Gastroesophageal sphincter (tissue), 3 donors: ENCODE measurements around the gene FLT3.

Experiments used
- CTCF ChIP-seq, 4 experiments: fragments of 200-600 bp in 2 of 4; fragments of 450-650 bp in 2 of 4; sonication (generic) in 1 of 4; IDR thresholded peaks; one replicate each; pipeline ENCODE4 v1.5.1; 2017 to 2019; ENCODE audit warnings: antibody characterized with exemption in 4 of 4, mild to moderate bottlenecking in 2 of 4, moderate library complexity in 2 of 4
- EP300 ChIP-seq: sonication (generic); formaldehyde crosslinking; IDR thresholded peaks from one replicate; pipeline ENCODE4 v1.6.1; 2017; ENCODE audit warnings: antibody characterized with exemption, mild to moderate bottlenecking
- POLR2A ChIP-seq, 2 donors: fragments of 450-650 bp; IDR thresholded peaks; one replicate each; pipeline ENCODE4 v1.6.1; 2017; ENCODE audit warnings: antibody characterized with exemption in 2 of 2, mild to moderate bottlenecking in 2 of 2, moderate library complexity in 1 of 2
- POLR2AphosphoS5 ChIP-seq: sonication (generic); formaldehyde crosslinking; IDR thresholded peaks from one replicate; pipeline ENCODE4 v1.6.1; 2017; ENCODE audit warnings: antibody characterized with exemption

GRCh38 chr13:28058866-28059613 is 41.3 kb downstream of the FLT3 start:
- TF ChIP-seq EP300 (no peak), POLR2A (IDR thresholded peaks at IDR 0.05) (no peak), POLR2AphosphoS5 (no peak), CTCF (IDR thresholded peaks at IDR 0.05) (peak in 1 of 4 experiments; percentile 30)
